ENCODE measurements around the gene DIS3L.

DNA sequence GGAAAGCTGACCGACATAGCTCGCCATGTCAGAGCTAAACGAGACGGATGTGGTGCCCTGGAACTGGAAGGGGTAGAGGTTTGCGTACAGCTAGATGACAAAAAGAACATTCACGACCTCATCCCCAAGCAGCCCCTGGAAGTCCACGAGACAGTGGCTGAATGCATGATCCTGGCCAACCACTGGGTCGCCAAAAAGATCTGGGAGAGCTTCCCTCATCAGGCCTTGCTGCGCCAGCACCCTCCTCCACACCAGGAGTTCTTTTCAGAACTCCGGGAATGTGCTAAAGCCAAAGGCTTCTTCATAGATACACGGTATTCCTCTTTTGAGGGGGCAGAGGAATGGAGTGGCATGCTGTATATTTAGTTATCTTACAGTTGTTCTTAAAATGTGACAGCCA is 32.7 kb downstream of the DIS3L start:
- TF ChIP-seq BHLHE40 (IDR thresholded peaks at IDR 0.05; ENCODE audit: borderline replicate concordance): no peak
- TF ChIP-seq FOXA1 (IDR thresholded peaks at IDR 0.05): no peak
- TF ChIP-seq HDGF (IDR thresholded peaks at IDR 0.05; ENCODE audit: borderline replicate concordance): no peak
- TF ChIP-seq, protein P1, sequence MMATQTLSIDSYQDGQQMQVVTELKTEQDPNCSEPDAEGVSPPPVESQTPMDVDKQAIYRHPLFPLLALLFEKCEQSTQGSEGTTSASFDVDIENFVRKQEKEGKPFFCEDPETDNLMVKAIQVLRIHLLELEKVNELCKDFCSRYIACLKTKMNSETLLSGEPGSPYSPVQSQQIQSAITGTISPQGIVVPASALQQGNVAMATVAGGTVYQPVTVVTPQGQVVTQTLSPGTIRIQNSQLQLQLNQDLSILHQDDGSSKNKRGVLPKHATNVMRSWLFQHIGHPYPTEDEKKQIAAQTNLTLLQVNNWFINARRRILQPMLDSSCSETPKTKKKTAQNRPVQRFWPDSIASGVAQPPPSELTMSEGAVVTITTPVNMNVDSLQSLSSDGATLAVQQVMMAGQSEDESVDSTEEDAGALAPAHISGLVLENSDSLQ (IDR thresholded peaks at IDR 0.05): no peak
- no peak for TF ChIP-seq LEF1 (IDR thresholded peaks at IDR 0.05; ENCODE audit: borderline replicate concordance)
- TF ChIP-seq L3MBTL2 (conservative IDR thresholded peaks at IDR 0.05): no peak
- TF ChIP-seq TARDBP (IDR thresholded peaks at IDR 0.05): no peak
- no peak for TF ChIP-seq FOXM1 (IDR thresholded peaks at IDR 0.05; ENCODE audit: borderline replicate concordance)
- TF ChIP-seq ZNF384 (IDR thresholded peaks at IDR 0.05): no peak
- TF ChIP-seq SP1 (IDR thresholded peaks at IDR 0.05): no peak
- TF ChIP-seq ELF4 (IDR thresholded peaks at IDR 0.05): no peak
- TF ChIP-seq SUZ12 (IDR thresholded peaks at IDR 0.05): no peak

Measured in HEK293T (cell line).